HepG2 (cell line): ENCODE data around the gene SYPL2. TPM values are rescaled to one million over a fixed set of nuclear protein-coding genes. Genes with fewer than 3 reads are reported as not detected.

Experiments used
- AHR ChIP-seq: IDR thresholded peaks from 2 replicates; pipeline ENCODE4 v1.6.1; 2018; ENCODE audit warnings: missing genetic modification reagents, missing compliant biosample characterization
- ARNT2 ChIP-seq: sonication (generic); formaldehyde crosslinking; IDR thresholded peaks from 2 replicates; pipeline ENCODE4 v1.8.0; 2022; ENCODE audit warnings: mild to moderate bottlenecking, low read depth, missing genetic modification reagents, moderate library complexity
- HOXA9 ChIP-seq: sonication (generic); formaldehyde crosslinking; IDR thresholded peaks from 2 replicates; pipeline ENCODE4 v1.8.1; 2022; ENCODE audit warnings: missing genetic modification reagents, mild to moderate bottlenecking, moderate library complexity, borderline replicate concordance
- JUND ChIP-seq: sonication (generic); formaldehyde crosslinking; IDR thresholded peaks from 2 replicates; pipeline ENCODE4 v1.8.0; 2022; ENCODE audit warnings: mild to moderate bottlenecking, missing genetic modification reagents
- MXI1 ChIP-seq: IDR thresholded peaks from 3 replicates; pipeline ENCODE4 v1.6.1; 2012; ENCODE audit warnings: low read depth, low read length, inconsistent platforms, borderline replicate concordance
- RAD21 ChIP-seq: fragments of 450-650 bp; formaldehyde crosslinking; IDR thresholded peaks from 2 replicates; pipeline ENCODE4 v1.5.0; 2020; ENCODE audit warnings: mild to moderate bottlenecking
- RCOR2 ChIP-seq: IDR thresholded peaks from 2 replicates; pipeline ENCODE4 v1.6.1; 2016; ENCODE audit warnings: missing biosample characterization, missing genetic modification reagents
- SP4 ChIP-seq: sonication (generic); formaldehyde crosslinking; IDR thresholded peaks from 2 replicates; pipeline ENCODE4 v1.8.1; 2023; ENCODE audit warnings: mild to moderate bottlenecking, missing genetic modification reagents
- SRSF4 ChIP-seq: fragments of 200-400 bp; formaldehyde crosslinking; IDR thresholded peaks from one replicate; pipeline ENCODE4 v1.6.1; 2018; ENCODE audit warnings: mild to moderate bottlenecking, low read depth, low read length, moderate library complexity; ENCODE audit not compliant: poor library complexity, severe bottlenecking
- SRY ChIP-seq: sonication (generic); formaldehyde crosslinking; IDR thresholded peaks from 2 replicates; pipeline ENCODE4 v1.8.0; 2022; ENCODE audit warnings: mild to moderate bottlenecking, missing genetic modification reagents
- polyA plus RNA-seq, 8 experiments: library from polyadenylated mRNA; depleted of rRNA in 3 of 8; stranded (reverse) in 7 of 8; unstranded in 1 of 8; fragments of >200 nt; fragmentation: Illumina TruSeq in 4 of 8; extraction: Trizol in 4 of 8; gene quantifications; 2 replicates each; pipeline versions ENCODE4 v1.2.1 to v1.2.3, GENCODE V29; 2011 to 2016; ENCODE audit warnings: low read depth in 4 of 8, missing spikeins in 1 of 8, mixed read lengths in 1 of 8; ENCODE audit not compliant: insufficient read depth in 1 of 8
- total RNA-seq, 5 experiments: library from RNA; depleted of rRNA; stranded (reverse); fragments of >200 nt; fragmentation: Illumina TruSeq; extraction: Trizol; gene quantifications; 2 replicates each; pipeline ENCODE4 v1.2.3, GENCODE V29; 2016; ENCODE audit warnings: low read depth in 1 of 5
- TF ChIP-seq, protein P1 (sequence below): sonication (generic); formaldehyde crosslinking; conservative IDR thresholded peaks from 2 replicates; pipeline ENCODE4 v1.5.0; 2020; ENCODE audit warnings: missing genetic modification reagents
- TF ChIP-seq, protein P2 (sequence below): sonication (generic); formaldehyde crosslinking; IDR thresholded peaks from 2 replicates; pipeline ENCODE4 v1.4.0; 2020; ENCODE audit warnings: mild to moderate bottlenecking, missing genetic modification reagents
- TF ChIP-seq, protein P3 (sequence below): sonication (generic); formaldehyde crosslinking; IDR thresholded peaks from 2 replicates; pipeline ENCODE4 v1.5.0; 2020; ENCODE audit warnings: missing genetic modification reagents, mild to moderate bottlenecking, borderline replicate concordance
- TF ChIP-seq, protein P4 (sequence below): sonication (generic); formaldehyde crosslinking; conservative IDR thresholded peaks from 2 replicates; pipeline ENCODE4 v1.4.0; 2020; ENCODE audit warnings: missing genetic modification reagents
- TF ChIP-seq, protein P5 (sequence below), 2 experiments: sonication (generic) in 1 of 2; formaldehyde crosslinking in 1 of 2; IDR thresholded peaks; 2 replicates each; pipeline versions ENCODE4 v1.4.0 to v1.6.1; 2016 to 2020; ENCODE audit warnings: borderline replicate concordance in 1 of 2, low read depth in 1 of 2, mild to moderate bottlenecking in 1 of 2, missing genetic modification reagents in 1 of 2
- TF ChIP-seq, protein P6 (sequence below): sonication (generic); formaldehyde crosslinking; IDR thresholded peaks from 2 replicates; pipeline ENCODE4 v1.4.0; 2020; ENCODE audit warnings: missing genetic modification reagents

SYPL2 gene
- total and polyA plus RNA-seq, 2 of the 13 experiments (the other 11 are each of a cell fraction or from before 2014, with no cell fraction given) = 0.17 to 0.24 TPM

DNA sequence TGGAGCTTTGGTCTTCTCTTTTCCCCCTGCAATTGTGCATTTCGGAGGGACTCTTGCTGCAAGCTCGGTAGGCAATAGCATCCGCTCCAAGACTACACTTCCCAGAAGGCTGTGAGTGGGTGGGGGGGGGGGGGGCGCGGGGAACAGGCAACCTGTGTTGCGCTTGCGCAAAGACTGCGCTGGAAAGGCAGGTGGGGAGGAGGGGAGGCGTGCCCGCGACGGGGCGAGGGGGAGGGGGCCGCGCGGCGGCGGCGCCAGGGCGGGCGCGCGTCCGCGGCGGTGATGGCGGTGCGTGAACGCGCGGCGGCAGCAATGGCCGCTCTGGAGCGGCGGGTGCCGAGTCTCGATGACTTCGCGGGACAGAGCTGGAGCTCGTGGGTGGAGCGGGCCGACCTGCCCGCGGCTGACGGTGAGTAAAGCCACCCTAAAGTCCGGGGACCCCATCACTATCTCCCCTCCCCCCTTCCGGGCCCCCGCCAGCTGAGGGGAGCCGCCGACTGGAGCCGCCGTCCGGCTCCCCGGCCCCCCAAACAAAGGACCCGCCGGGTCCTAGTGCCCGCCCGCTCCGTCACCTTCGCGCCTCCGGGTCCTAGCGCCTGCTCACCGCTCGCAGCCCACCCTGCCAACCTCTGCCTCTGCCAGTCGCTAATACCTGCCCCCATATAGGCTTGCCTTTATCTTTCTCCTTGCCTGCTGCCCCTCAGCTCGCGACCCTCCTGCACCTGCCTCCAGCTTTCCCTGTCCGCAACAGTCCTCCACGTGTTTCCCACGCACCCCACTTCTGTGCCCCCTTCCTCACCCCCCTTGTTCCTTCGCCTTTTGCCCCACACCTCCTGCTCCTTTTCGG is 17.5 kb downstream of the SYPL2 start, which contains the start of gene ATXN7L2 (continued):
- TF ChIP-seq, protein P1, sequence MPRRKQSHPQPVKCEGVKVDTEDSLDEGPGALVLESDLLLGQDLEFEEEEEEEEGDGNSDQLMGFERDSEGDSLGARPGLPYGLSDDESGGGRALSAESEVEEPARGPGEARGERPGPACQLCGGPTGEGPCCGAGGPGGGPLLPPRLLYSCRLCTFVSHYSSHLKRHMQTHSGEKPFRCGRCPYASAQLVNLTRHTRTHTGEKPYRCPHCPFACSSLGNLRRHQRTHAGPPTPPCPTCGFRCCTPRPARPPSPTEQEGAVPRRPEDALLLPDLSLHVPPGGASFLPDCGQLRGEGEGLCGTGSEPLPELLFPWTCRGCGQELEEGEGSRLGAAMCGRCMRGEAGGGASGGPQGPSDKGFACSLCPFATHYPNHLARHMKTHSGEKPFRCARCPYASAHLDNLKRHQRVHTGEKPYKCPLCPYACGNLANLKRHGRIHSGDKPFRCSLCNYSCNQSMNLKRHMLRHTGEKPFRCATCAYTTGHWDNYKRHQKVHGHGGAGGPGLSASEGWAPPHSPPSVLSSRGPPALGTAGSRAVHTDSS (CRISPR knock-in tag) = no peak
- TF ChIP-seq HOXA9 (CRISPR knock-in tag) (0 out of 2 replicates have a peak, but pooled peaks have one; percentile 44), JUND (CRISPR knock-in tag) (peak; percentile 47; the same call in 1 of the 2 replicates), SRSF4 (no peak), AHR (CRISPR knock-in tag) (peak; percentile 76; the same call in 1 of the 2 replicates), SRY (CRISPR knock-in tag) (no peak), ARNT2 (CRISPR knock-in tag) (peak; percentile 66), MXI1 (peak; percentile 35; the same call in 1 of the 3 replicates), SP4 (peak; percentile 53), RAD21 (CRISPR knock-in tag) (peak; percentile 47; the same call in 1 of the 2 replicates), RCOR2 (CRISPR knock-in tag) (peak; percentile 32; the same call in 1 of the 2 replicates)
- TF ChIP-seq, protein P2, sequence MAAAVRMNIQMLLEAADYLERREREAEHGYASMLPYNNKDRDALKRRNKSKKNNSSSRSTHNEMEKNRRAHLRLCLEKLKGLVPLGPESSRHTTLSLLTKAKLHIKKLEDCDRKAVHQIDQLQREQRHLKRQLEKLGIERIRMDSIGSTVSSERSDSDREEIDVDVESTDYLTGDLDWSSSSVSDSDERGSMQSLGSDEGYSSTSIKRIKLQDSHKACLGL (CRISPR knock-in tag) = 0 out of 2 replicates have a peak, but pooled peaks have one; percentile 72
- TF ChIP-seq, protein P3, sequence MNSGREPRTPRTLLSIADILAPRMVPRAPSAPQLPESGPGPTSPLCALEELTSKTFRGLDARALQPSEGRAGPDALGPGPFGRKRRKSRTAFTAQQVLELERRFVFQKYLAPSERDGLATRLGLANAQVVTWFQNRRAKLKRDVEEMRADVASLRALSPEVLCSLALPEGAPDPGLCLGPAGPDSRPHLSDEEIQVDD = no peak
- TF ChIP-seq, protein P4, sequence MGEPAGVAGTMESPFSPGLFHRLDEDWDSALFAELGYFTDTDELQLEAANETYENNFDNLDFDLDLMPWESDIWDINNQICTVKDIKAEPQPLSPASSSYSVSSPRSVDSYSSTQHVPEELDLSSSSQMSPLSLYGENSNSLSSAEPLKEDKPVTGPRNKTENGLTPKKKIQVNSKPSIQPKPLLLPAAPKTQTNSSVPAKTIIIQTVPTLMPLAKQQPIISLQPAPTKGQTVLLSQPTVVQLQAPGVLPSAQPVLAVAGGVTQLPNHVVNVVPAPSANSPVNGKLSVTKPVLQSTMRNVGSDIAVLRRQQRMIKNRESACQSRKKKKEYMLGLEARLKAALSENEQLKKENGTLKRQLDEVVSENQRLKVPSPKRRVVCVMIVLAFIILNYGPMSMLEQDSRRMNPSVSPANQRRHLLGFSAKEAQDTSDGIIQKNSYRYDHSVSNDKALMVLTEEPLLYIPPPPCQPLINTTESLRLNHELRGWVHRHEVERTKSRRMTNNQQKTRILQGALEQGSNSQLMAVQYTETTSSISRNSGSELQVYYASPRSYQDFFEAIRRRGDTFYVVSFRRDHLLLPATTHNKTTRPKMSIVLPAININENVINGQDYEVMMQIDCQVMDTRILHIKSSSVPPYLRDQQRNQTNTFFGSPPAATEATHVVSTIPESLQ = no peak
- TF ChIP-seq, protein P5, sequence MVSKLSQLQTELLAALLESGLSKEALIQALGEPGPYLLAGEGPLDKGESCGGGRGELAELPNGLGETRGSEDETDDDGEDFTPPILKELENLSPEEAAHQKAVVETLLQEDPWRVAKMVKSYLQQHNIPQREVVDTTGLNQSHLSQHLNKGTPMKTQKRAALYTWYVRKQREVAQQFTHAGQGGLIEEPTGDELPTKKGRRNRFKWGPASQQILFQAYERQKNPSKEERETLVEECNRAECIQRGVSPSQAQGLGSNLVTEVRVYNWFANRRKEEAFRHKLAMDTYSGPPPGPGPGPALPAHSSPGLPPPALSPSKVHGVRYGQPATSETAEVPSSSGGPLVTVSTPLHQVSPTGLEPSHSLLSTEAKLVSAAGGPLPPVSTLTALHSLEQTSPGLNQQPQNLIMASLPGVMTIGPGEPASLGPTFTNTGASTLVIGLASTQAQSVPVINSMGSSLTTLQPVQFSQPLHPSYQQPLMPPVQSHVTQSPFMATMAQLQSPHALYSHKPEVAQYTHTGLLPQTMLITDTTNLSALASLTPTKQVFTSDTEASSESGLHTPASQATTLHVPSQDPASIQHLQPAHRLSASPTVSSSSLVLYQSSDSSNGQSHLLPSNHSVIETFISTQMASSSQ (IDR thresholded peaks at IDR 0.05; ENCODE audit: low read depth) = no peak
- TF ChIP-seq, protein P5 (CRISPR knock-in tag; IDR thresholded peaks at IDR 0.05; ENCODE audit: borderline replicate concordance) = peak; percentile 26; the same call in 1 of the 2 replicates
- TF ChIP-seq, protein P6, sequence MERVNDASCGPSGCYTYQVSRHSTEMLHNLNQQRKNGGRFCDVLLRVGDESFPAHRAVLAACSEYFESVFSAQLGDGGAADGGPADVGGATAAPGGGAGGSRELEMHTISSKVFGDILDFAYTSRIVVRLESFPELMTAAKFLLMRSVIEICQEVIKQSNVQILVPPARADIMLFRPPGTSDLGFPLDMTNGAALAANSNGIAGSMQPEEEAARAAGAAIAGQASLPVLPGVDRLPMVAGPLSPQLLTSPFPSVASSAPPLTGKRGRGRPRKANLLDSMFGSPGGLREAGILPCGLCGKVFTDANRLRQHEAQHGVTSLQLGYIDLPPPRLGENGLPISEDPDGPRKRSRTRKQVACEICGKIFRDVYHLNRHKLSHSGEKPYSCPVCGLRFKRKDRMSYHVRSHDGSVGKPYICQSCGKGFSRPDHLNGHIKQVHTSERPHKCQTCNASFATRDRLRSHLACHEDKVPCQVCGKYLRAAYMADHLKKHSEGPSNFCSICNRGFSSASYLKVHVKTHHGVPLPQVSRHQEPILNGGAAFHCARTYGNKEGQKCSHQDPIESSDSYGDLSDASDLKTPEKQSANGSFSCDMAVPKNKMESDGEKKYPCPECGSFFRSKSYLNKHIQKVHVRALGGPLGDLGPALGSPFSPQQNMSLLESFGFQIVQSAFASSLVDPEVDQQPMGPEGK (CRISPR knock-in tag) = peak; percentile 88
